ENCODE measurements around the gene UNC93A.
"Not testable (repeated sequence)": the region's sequence is repeated elsewhere in the genome, so short reads cannot be mapped to it uniquely, and the experiment has no call there.

Gene UNC93A

GRCh38 chr6:167349631-167350274 is 58.6 kb downstream of the UNC93A start:
- DNase-seq (ENCODE audit: low read depth), result no peak
- no peak overlapping the region for H3K4me3 ChIP-seq (ENCODE audit: low read depth, low read length)
- TF ChIP-seq MYC (IDR thresholded peaks at IDR 0.05; ENCODE audit: low read depth, low read length) (no peak), MAX (IDR thresholded peaks at IDR 0.05; ENCODE audit: low read depth, low read length) (no peak)

- no peak overlapping the region for H3K4me3 ChIP-seq (ENCODE audit: low read depth, low read length)
- DNase-seq (ENCODE audit: low read depth), result no peak
- TF ChIP-seq CTCF (IDR thresholded peaks at IDR 0.05; ENCODE audit: low read depth, low read length) (no peak), POLR2A (IDR thresholded peaks at IDR 0.05; ENCODE audit: extremely low read depth, insufficient read length) (no peak), MYC (IDR thresholded peaks at IDR 0.05; ENCODE audit: low read depth, low read length) (no peak), MAX (IDR thresholded peaks at IDR 0.05; ENCODE audit: low read depth, low read length) (no peak)
Measured at GRCh38 chr6:167350275-167350696, 59.2 kb downstream of the UNC93A start.

- H3K4me3 ChIP-seq (ENCODE audit: low read depth, low read length), result no peak overlapping the region
- TF ChIP-seq CTCF (IDR thresholded peaks at IDR 0.05; ENCODE audit: low read depth, low read length) (peak; percentile 66), MAX (IDR thresholded peaks at IDR 0.05; ENCODE audit: low read depth, low read length) (no peak), MYC (IDR thresholded peaks at IDR 0.05; ENCODE audit: low read depth, low read length) (no peak), POLR2A (IDR thresholded peaks at IDR 0.05; ENCODE audit: extremely low read depth, insufficient read length) (no peak)
- DNase-seq (ENCODE audit: low read depth), result peak; percentile 56
Measured at GRCh38 chr6:167350731-167351655, 59.9 kb downstream of the UNC93A start.

GRCh38 chr6:167351656-167352345 is 60.7 kb downstream of the UNC93A start:
- H3K4me3 ChIP-seq (ENCODE audit: low read depth, low read length), result no peak overlapping the region
- no peak for DNase-seq (ENCODE audit: low read depth)
- no peak for TF ChIP-seq MYC (IDR thresholded peaks at IDR 0.05; ENCODE audit: low read depth, low read length)
- TF ChIP-seq POLR2A (IDR thresholded peaks at IDR 0.05; ENCODE audit: extremely low read depth, insufficient read length), result no peak
- no peak for TF ChIP-seq CTCF (IDR thresholded peaks at IDR 0.05; ENCODE audit: low read depth, low read length)
- no peak for TF ChIP-seq MAX (IDR thresholded peaks at IDR 0.05; ENCODE audit: low read depth, low read length)

- DNase-seq (ENCODE audit: low read depth), result no peak
- H3K4me3 ChIP-seq (ENCODE audit: low read depth, low read length), result no peak overlapping the region
- TF ChIP-seq POLR2A (IDR thresholded peaks at IDR 0.05; ENCODE audit: extremely low read depth, insufficient read length), result no peak
- TF ChIP-seq MYC (IDR thresholded peaks at IDR 0.05; ENCODE audit: low read depth, low read length), result no peak
- TF ChIP-seq CTCF (IDR thresholded peaks at IDR 0.05; ENCODE audit: low read depth, low read length), result no peak
- TF ChIP-seq MAX (IDR thresholded peaks at IDR 0.05; ENCODE audit: low read depth, low read length), result no peak
Measured at GRCh38 chr6:167356874-167357273, 65.8 kb downstream of the UNC93A start.

GRCh38 chr6:167358394-167358793 is 67.3 kb downstream of the UNC93A start:
- not testable (repeated sequence) for H3K4me3 ChIP-seq (ENCODE audit: low read depth, low read length); DNase-seq (ENCODE audit: low read depth)

- not testable (repeated sequence) for DNase-seq (ENCODE audit: low read depth)
Measured at GRCh38 chr6:167361170-167361569, 70.1 kb downstream of the UNC93A start.

More at GRCh38 chr6:167361170-167361569, 70.1 kb downstream of the UNC93A start:
- H3K4me3 ChIP-seq (ENCODE audit: low read depth, low read length), result not testable (repeated sequence)

Data from NB4 (cell line).